ENCODE results near the gene TENM4.

The TENM4 gene

GRCh38 chr11:79336797-79337517, 103.9 kb downstream of the TENM4 start:
- no peak for DNase-seq

GRCh38 chr11:79335681-79336080, 105.1 kb downstream of the TENM4 start:
- DNase-seq = no peak

- no peak for DNase-seq
Measured at GRCh38 chr11:79333355-79333754, 107.5 kb downstream of the TENM4 start.

- no peak for DNase-seq
Measured at GRCh38 chr11:79332017-79332416, 108.8 kb downstream of the TENM4 start.

GRCh38 chr11:79331203-79331901, 109.5 kb downstream of the TENM4 start:
- no peak for DNase-seq

GRCh38 chr11:79330651-79331050, 110.2 kb downstream of the TENM4 start:
- DNase-seq = no peak

- no peak for DNase-seq
Measured at GRCh38 chr11:79329561-79329960, 111.3 kb downstream of the TENM4 start.

GRCh38 chr11:79328402-79328801, 112.4 kb downstream of the TENM4 start:
- DNase-seq = no peak

- no peak for DNase-seq
Measured at GRCh38 chr11:79325851-79326250, 115.0 kb downstream of the TENM4 start.

GRCh38 chr11:79321263-79321662, 119.6 kb downstream of the TENM4 start:
- DNase-seq = no peak

- no peak for DNase-seq
Measured at GRCh38 chr11:79314906-79315689, 125.7 kb downstream of the TENM4 start.

- DNase-seq = no peak
Measured at GRCh38 chr11:79313530-79313913, 127.3 kb downstream of the TENM4 start.

- DNase-seq = no peak
Measured at GRCh38 chr11:79312617-79313529, 128.0 kb downstream of the TENM4 start.

GRCh38 chr11:79311461-79311860, 129.4 kb downstream of the TENM4 start:
- no peak for DNase-seq

GRCh38 chr11:79309407-79309806, 131.4 kb downstream of the TENM4 start:
- DNase-seq = no peak

GRCh38 chr11:79308429-79308828, 132.4 kb downstream of the TENM4 start:
- no peak for DNase-seq

GRCh38 chr11:79304599-79305212, 136.1 kb downstream of the TENM4 start:
- no peak for DNase-seq

GRCh38 chr11:79296141-79296540, 144.7 kb downstream of the TENM4 start:
- DNase-seq = no peak

- no peak for DNase-seq
Measured at GRCh38 chr11:79294845-79295731, 145.7 kb downstream of the TENM4 start.

GRCh38 chr11:79291948-79292347, 148.9 kb downstream of the TENM4 start:
- no peak for DNase-seq

- DNase-seq = no peak
Measured at GRCh38 chr11:79290761-79291160, 150.1 kb downstream of the TENM4 start.

Data from NCI-H1930 (cell line).